ENCODE data around the gene SLC5A3.

GRCh38 chr21:34042735-34043134 is 30.6 kb upstream of the SLC5A3 start:
- no peak for TF ChIP-seq EZH2phosphoT487 (IDR thresholded peaks at IDR 0.05; ENCODE audit: borderline replicate concordance, low read depth, low read length)
- no peak for TF ChIP-seq CTCF (conservative IDR thresholded peaks at IDR 0.05; ENCODE audit: low read length)

Measured in OCI-LY7 (cell line).